Neural cell (in vitro differentiated cells): ENCODE results near the gene APBA2. TPM values are rescaled to one million over a fixed set of nuclear protein-coding genes. Genes with fewer than 3 reads are reported as not detected.

Experiments used
- H2AFZ ChIP-seq: fragments of 200-600, 300-800 bp; sonication (generic), shearing (Covaris generic); 2 replicates; pipeline ENCODE4 v1.6.0; 2014; ENCODE audit warnings: low read depth, mild to moderate bottlenecking, antibody characterized with exemption, low read length, moderate library complexity
- H3F3A ChIP-seq: fragments of 200-600 bp; shearing (Covaris generic); 2 replicates; pipeline ENCODE4 v1.6.1; 2016; ENCODE audit warnings: mild to moderate bottlenecking, moderate library complexity, mixed read lengths, antibody characterized with exemption, low read length; ENCODE audit not compliant: insufficient read depth, poor library complexity, severe bottlenecking
- H3K27ac ChIP-seq: fragments of 200-600, 300-800 bp; sonication (generic), shearing (Covaris generic); 2 replicates; pipeline ENCODE4 v1.5.1; 2014; ENCODE audit warnings: mild to moderate bottlenecking, low read length, moderate library complexity
- H3K27me3 ChIP-seq: fragments of 300-800, 200-600 bp; sonication (generic), shearing (Covaris generic); 2 replicates; pipeline ENCODE4 v1.6.0; 2014; ENCODE audit warnings: mild to moderate bottlenecking, low read depth, low read length, moderate library complexity; ENCODE audit not compliant: insufficient read depth
- H3K36me3 ChIP-seq: fragments of 300-800, 200-600 bp; sonication (generic), shearing (Covaris generic); 2 replicates; pipeline ENCODE4 v1.5.1; 2014; ENCODE audit warnings: mild to moderate bottlenecking, antibody characterized with exemption, low read length, moderate library complexity; ENCODE audit not compliant: insufficient read depth
- H3K4me2 ChIP-seq: fragments of 300-800, 200-600 bp; sonication (generic), shearing (Covaris generic); 2 replicates; pipeline ENCODE4 v1.6.0; 2014; ENCODE audit warnings: mild to moderate bottlenecking, low read length
- H3K4me3 ChIP-seq: fragments of 300-800, 200-600 bp; sonication (generic), shearing (Covaris generic); 2 replicates; pipeline ENCODE4 v1.5.1; 2014; ENCODE audit warnings: mild to moderate bottlenecking, low read length, moderate library complexity
- H3K79me2 ChIP-seq: fragments of 200-600 bp; shearing (Covaris generic); replicated peaks from 2 replicates; pipeline ENCODE4 v1.6.0; 2014; ENCODE audit warnings: mild to moderate bottlenecking, low read length, moderate library complexity; ENCODE audit not compliant: insufficient read depth
- H3K9ac ChIP-seq: fragments of 300-800, 200-600 bp; sonication (generic), shearing (Covaris generic); 2 replicates; pipeline ENCODE4 v1.6.1; 2016; ENCODE audit warnings: mild to moderate bottlenecking, low read length, mixed read lengths
- H3K9me2 ChIP-seq: fragments of 200-600 bp; shearing (Covaris generic); 2 replicates; pipeline ENCODE4 v1.6.1; 2016; ENCODE audit warnings: mild to moderate bottlenecking, low read length, mixed read lengths; ENCODE audit not compliant: insufficient read depth
- H3K9me3 ChIP-seq: fragments of 200-600, 300-800 bp; sonication (generic), shearing (Covaris generic); 2 replicates; pipeline ENCODE4 v1.6.1; 2016; ENCODE audit warnings: mild to moderate bottlenecking, mixed run types, low read length, moderate library complexity, mixed read lengths
- H4K20me1 ChIP-seq: fragments of 200-600 bp; shearing (Covaris generic); 2 replicates; pipeline ENCODE4 v1.6.1; 2016; ENCODE audit warnings: mild to moderate bottlenecking, mixed run types; ENCODE audit not compliant: insufficient read depth
- EP300 ChIP-seq: fragments of 450-650 bp; conservative IDR thresholded peaks from 2 replicates; pipeline ENCODE4 v1.6.1; 2014; ENCODE audit warnings: antibody characterized with exemption, mild to moderate bottlenecking, moderate library complexity; ENCODE audit not compliant: poor library complexity, severe bottlenecking
- EZH2 ChIP-seq: fragments of 200-600, 300-800 bp; shearing (Covaris generic), sonication (generic); IDR thresholded peaks from 2 replicates; pipeline ENCODE4 v1.6.1; 2014; ENCODE audit warnings: antibody characterized with exemption, low read length, borderline replicate concordance, mild to moderate bottlenecking; ENCODE audit not compliant: insufficient read depth, poor library complexity, severe bottlenecking
- MXI1 ChIP-seq: fragments of 450-650 bp; conservative IDR thresholded peaks from 2 replicates; pipeline ENCODE4 v1.6.1; 2014; ENCODE audit warnings: antibody characterized with exemption, mild to moderate bottlenecking; ENCODE audit not compliant: poor library complexity, severe bottlenecking
- POLR2AphosphoS5 ChIP-seq: IDR thresholded peaks from 2 replicates; pipeline ENCODE4 v1.6.1; 2012
- RAD21 ChIP-seq: fragments of 450-650 bp; conservative IDR thresholded peaks from 2 replicates; pipeline ENCODE4 v1.6.1; 2014; ENCODE audit warnings: antibody characterized with exemption, mild to moderate bottlenecking, moderate library complexity
- SMC3 ChIP-seq: fragments of 450-650 bp; conservative IDR thresholded peaks from 2 replicates; pipeline ENCODE4 v1.6.1; 2014; ENCODE audit warnings: antibody characterized with exemption, mild to moderate bottlenecking, moderate library complexity; ENCODE audit not compliant: poor library complexity
- TAF1 ChIP-seq: IDR thresholded peaks from 2 replicates; pipeline ENCODE4 v1.6.1; 2012; ENCODE audit warnings: low read depth
- polyA plus RNA-seq: library from polyadenylated mRNA; depleted of rRNA; stranded (reverse); fragments of >200 nt; gene quantifications from 2 replicates; pipeline ENCODE4 v1.2.3, GENCODE V29; 2014
- TF ChIP-seq, protein P1 (sequence below): IDR thresholded peaks from 2 replicates; pipeline ENCODE4 v1.6.1; 2012; ENCODE audit warnings: borderline replicate concordance
- TF ChIP-seq, protein P2 (sequence below): fragments of 450-650 bp; IDR thresholded peaks from 2 replicates; pipeline ENCODE4 v1.5.1; 2014; ENCODE audit warnings: antibody characterized with exemption, mild to moderate bottlenecking, moderate library complexity; ENCODE audit not compliant: poor library complexity, severe bottlenecking

The APBA2 gene
- polyA plus RNA-seq, 1 donor from 2014 or later: 134 TPM

DNA sequence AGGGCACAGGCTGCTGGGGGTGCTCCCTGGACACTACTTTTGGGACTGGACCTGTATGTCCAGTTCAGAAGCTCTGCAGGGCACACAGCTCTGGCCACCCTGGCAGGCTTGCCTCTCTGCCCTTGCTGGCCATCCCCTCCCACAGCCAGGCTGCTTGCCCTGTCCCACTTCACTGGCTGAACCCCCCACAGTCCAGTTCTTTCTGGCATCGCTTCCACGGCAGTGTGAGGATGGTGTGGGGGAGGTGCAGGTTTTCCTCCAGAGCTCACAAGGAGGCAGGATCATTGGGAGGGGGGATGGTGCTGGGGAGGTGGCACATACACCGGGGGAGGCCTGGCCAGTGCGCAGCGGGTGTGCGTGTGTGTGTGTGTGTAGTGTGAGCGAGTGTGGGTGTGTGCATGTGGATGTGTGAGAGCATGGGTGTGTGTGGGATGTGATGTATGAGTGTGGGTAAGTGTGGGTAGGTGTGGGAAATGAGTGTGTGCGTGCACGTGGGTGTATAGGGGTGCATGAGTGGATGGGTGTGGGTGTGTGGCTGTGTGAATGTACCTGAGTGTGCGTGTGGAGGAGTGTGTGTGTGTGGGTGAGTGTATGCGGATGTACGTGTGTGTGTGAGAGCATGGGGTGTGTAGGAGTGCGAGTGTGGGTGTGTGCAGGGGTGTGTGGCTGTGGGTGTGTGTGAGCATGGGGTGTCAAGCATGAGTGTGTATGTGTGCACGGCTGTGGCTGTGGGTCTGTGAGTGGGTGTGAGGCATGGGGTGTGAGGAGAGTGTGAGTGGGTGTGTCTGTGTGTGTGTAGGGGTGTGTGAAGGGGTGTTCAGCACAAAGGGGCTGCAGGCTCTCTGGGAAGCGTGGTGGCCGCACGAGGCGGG, 228.7 kb downstream of the APBA2 start:
- no peaks in the 10 kb centered on the region for H3F3A ChIP-seq
- no peaks in the 10 kb centered on the region for H3K36me3 ChIP-seq
- no peaks in the 10 kb centered on the region for H3K27me3 ChIP-seq
- no peak overlapping the region for H3K4me2 ChIP-seq
- no peak overlapping the region for H3K4me3 ChIP-seq
- TF ChIP-seq SMC3 (peak; percentile 35), EZH2 (no peak), EP300 (no peak)
- H3K9ac ChIP-seq: no peak overlapping the region
- no peaks in the 10 kb centered on the region for H3K9me2 ChIP-seq
- H3K79me2 ChIP-seq: no peaks in the 10 kb centered on the region
- no peaks in the 10 kb centered on the region for H4K20me1 ChIP-seq
- no peaks in the 10 kb centered on the region for H3K9me3 ChIP-seq
- no peak overlapping the region for H3K27ac ChIP-seq
- no peak overlapping the region for H2AFZ ChIP-seq

DNA sequence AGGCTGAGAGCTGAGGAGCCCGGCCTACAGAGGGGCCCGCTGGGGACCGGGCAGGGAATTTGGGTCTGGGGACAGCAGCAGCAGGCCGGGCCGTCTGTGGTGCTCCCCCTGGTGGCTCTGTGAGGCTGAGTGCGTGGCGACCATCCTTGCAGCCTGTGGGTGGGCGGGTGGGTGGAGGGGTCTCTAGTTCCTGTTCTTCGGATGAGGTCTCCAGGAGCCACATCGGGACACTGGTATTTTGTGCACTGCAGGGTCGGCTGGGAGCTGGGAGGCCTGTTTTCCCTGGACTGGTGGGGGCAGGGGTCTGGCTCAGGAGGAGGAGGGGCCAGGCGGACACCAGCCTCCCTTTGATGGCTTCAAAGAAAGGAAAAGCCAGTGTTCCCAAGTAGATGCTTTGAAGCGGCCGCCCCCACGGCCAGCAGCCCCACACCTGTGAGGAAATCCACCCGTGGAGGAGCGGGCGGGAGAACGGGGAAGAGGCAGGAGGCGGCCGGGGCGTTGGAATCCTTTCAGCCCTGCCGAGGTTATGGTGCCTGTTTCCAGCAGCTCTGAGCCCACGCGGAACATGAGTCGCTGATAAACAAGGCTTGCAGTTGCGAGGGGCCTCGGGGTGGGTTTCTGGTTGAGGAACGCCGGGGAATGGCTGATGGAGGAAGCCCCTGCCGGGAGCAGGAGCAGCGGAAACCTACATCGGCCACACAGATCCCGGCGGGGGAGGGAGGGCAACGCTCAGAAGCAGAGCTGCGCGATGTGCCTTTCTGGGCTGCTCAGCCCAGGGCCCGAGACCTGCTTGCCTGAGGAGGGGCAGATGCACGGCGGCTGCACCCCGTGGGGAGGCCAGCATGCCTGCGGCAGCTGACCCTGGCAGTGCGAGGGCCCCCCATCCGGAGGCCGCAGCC, 229.6 kb downstream of the APBA2 start:
- Histone ChIP-seq H3K4me3 (peak overlapping the region; percentile 54), H3K27ac (peak overlapping the region; percentile 52), H3K9me3 (no peaks in the 10 kb centered on the region), H3K79me2 (no peaks in the 10 kb centered on the region), H3K36me3 (no peaks in the 10 kb centered on the region), H2AFZ (peak overlapping the region; percentile 14), H3K9ac (peak overlapping the region; percentile 56), H3K27me3 (no peaks in the 10 kb centered on the region), H3F3A (no peaks in the 10 kb centered on the region), H3K9me2 (no peaks in the 10 kb centered on the region), H3K4me2 (no peak overlapping the region), H4K20me1 (no peaks in the 10 kb centered on the region)
- no peak for TF ChIP-seq EZH2
- TF ChIP-seq POLR2AphosphoS5: no peak
- no peak for TF ChIP-seq EP300
- TF ChIP-seq MXI1: no peak
- no peak for TF ChIP-seq TAF1
- peak; percentile 43 for TF ChIP-seq SMC3
- peak; percentile 20 for TF ChIP-seq RAD21
- TF ChIP-seq, protein P1, sequence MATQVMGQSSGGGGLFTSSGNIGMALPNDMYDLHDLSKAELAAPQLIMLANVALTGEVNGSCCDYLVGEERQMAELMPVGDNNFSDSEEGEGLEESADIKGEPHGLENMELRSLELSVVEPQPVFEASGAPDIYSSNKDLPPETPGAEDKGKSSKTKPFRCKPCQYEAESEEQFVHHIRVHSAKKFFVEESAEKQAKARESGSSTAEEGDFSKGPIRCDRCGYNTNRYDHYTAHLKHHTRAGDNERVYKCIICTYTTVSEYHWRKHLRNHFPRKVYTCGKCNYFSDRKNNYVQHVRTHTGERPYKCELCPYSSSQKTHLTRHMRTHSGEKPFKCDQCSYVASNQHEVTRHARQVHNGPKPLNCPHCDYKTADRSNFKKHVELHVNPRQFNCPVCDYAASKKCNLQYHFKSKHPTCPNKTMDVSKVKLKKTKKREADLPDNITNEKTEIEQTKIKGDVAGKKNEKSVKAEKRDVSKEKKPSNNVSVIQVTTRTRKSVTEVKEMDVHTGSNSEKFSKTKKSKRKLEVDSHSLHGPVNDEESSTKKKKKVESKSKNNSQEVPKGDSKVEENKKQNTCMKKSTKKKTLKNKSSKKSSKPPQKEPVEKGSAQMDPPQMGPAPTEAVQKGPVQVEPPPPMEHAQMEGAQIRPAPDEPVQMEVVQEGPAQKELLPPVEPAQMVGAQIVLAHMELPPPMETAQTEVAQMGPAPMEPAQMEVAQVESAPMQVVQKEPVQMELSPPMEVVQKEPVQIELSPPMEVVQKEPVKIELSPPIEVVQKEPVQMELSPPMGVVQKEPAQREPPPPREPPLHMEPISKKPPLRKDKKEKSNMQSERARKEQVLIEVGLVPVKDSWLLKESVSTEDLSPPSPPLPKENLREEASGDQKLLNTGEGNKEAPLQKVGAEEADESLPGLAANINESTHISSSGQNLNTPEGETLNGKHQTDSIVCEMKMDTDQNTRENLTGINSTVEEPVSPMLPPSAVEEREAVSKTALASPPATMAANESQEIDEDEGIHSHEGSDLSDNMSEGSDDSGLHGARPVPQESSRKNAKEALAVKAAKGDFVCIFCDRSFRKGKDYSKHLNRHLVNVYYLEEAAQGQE: no peak
- TF ChIP-seq, protein P2, sequence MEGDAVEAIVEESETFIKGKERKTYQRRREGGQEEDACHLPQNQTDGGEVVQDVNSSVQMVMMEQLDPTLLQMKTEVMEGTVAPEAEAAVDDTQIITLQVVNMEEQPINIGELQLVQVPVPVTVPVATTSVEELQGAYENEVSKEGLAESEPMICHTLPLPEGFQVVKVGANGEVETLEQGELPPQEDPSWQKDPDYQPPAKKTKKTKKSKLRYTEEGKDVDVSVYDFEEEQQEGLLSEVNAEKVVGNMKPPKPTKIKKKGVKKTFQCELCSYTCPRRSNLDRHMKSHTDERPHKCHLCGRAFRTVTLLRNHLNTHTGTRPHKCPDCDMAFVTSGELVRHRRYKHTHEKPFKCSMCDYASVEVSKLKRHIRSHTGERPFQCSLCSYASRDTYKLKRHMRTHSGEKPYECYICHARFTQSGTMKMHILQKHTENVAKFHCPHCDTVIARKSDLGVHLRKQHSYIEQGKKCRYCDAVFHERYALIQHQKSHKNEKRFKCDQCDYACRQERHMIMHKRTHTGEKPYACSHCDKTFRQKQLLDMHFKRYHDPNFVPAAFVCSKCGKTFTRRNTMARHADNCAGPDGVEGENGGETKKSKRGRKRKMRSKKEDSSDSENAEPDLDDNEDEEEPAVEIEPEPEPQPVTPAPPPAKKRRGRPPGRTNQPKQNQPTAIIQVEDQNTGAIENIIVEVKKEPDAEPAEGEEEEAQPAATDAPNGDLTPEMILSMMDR: peak; percentile 49
